Hepatocyte (in vitro differentiated cells): ENCODE results near the gene ESD.

Experiments used
- EZH2phosphoT487 ChIP-seq: fragments of 200-600 bp; sonication (generic); IDR thresholded peaks from one replicate; pipeline ENCODE4 v1.6.1; 2018; ENCODE audit warnings: antibody characterized with exemption, mild to moderate bottlenecking, low read depth, moderate library complexity; ENCODE audit not compliant: unreplicated experiment, severe bottlenecking
- TF ChIP-seq, protein P1 (sequence below): fragments of 200-600 bp; sonication (generic); IDR thresholded peaks from 2 replicates; pipeline ENCODE4 v1.5.1; 2016; ENCODE audit warnings: antibody characterized with exemption, mild to moderate bottlenecking; ENCODE audit not compliant: poor library complexity

DNA sequence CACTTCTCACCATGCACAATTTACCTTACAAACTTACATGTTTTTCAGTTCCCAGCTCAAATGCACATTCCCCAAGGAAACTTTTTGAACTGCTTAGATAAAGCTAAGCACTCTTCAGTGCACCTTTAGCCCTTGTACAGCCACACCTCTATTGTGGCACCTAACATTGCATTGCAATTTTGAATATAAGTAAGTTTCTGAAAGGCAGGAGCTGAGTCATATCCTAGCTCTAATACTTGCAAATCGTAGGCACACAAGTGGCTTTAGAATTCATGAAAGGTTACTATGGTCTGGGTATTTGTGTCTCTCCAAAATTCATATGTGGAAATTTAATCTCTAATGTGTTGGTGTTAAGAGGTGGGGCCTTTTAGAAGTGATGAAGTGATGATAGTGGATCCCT, 4.9 kb upstream of the ESD start:
- TF ChIP-seq, protein P1, sequence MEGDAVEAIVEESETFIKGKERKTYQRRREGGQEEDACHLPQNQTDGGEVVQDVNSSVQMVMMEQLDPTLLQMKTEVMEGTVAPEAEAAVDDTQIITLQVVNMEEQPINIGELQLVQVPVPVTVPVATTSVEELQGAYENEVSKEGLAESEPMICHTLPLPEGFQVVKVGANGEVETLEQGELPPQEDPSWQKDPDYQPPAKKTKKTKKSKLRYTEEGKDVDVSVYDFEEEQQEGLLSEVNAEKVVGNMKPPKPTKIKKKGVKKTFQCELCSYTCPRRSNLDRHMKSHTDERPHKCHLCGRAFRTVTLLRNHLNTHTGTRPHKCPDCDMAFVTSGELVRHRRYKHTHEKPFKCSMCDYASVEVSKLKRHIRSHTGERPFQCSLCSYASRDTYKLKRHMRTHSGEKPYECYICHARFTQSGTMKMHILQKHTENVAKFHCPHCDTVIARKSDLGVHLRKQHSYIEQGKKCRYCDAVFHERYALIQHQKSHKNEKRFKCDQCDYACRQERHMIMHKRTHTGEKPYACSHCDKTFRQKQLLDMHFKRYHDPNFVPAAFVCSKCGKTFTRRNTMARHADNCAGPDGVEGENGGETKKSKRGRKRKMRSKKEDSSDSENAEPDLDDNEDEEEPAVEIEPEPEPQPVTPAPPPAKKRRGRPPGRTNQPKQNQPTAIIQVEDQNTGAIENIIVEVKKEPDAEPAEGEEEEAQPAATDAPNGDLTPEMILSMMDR, result no peak
- no peak for TF ChIP-seq EZH2phosphoT487
